HG02571 (cell line): ENCODE results near the gene PVALB.

ENCODE experiments used
- ATAC-seq: cut with Tn5 transposase; IDR thresholded peaks from one replicate; pipeline ENCODE4 v1.9.1; 2021; ENCODE audit warnings: mild to moderate bottlenecking, moderate library complexity; ENCODE audit not compliant: unreplicated experiment

Gene PVALB

GRCh38 chr22:36816636-36817524 is at the start of gene PVALB:
Gene PVALB (minus strand): TSS chr22:36817035. CDS start chr22:36817005, 30 bp downstream.
- no peak for ATAC-seq

GRCh38 chr22:36865346-36865745 is 48.5 kb upstream of the PVALB start:
- no peak for ATAC-seq

- no peak for ATAC-seq
These were observed 47.8 kb upstream of the PVALB start for GRCh38 chr22:36864454-36865215.

- ATAC-seq: no peak
These were observed 47.1 kb upstream of the PVALB start for GRCh38 chr22:36863979-36864378.

- no peak for ATAC-seq
These were observed 46.4 kb upstream of the PVALB start for GRCh38 chr22:36863281-36863680.

GRCh38 chr22:36862251-36863242 is 45.7 kb upstream of the PVALB start:
- no peak for ATAC-seq

- peak; percentile 50 for ATAC-seq
These were observed 44.2 kb upstream of the PVALB start, which contains the start of gene NCF4 for GRCh38 chr22:36860821-36861659. Gene NCF4 (plus strand): TSS chr22:36861006. CDS start chr22:36861172, 166 bp downstream.

- no peak for ATAC-seq
These were observed 43.6 kb upstream of the PVALB start for GRCh38 chr22:36860438-36860820.

GRCh38 chr22:36860017-36860416 is 43.2 kb upstream of the PVALB start:
- ATAC-seq: no peak

- no peak for ATAC-seq
These were observed 42.1 kb upstream of the PVALB start for GRCh38 chr22:36858966-36859365.

- no peak for ATAC-seq
These were observed 41.3 kb upstream of the PVALB start for GRCh38 chr22:36858156-36858555.

GRCh38 chr22:36856792-36857135 is 39.9 kb upstream of the PVALB start:
- no peak for ATAC-seq

GRCh38 chr22:36856121-36856791 is 39.4 kb upstream of the PVALB start:
- ATAC-seq: no peak

GRCh38 chr22:36855478-36855877 is 38.6 kb upstream of the PVALB start:
- no peak for ATAC-seq

GRCh38 chr22:36853407-36854099 is 36.7 kb upstream of the PVALB start:
- no peak for ATAC-seq

- no peak for ATAC-seq
These were observed 35.5 kb upstream of the PVALB start for GRCh38 chr22:36852056-36852973.

- no peak for ATAC-seq
These were observed 33.8 kb upstream of the PVALB start for GRCh38 chr22:36850682-36851081.

GRCh38 chr22:36850056-36850455 is 33.2 kb upstream of the PVALB start:
- ATAC-seq: no peak
